Right atrium auricular region (tissue), 2 donors: Measurements from ENCODE around the gene CASKIN2. TPM values are rescaled to one million over a fixed set of nuclear protein-coding genes. Genes with fewer than 3 reads are reported as not detected.

Experiments
- DNase-seq: peaks from one replicate; pipeline ENCODE4 v3.0.0-alpha.2; 2019; ENCODE audit warnings: low spot score
- H3K27ac ChIP-seq, 2 donors: fragments of 200-600 bp; sonication (generic); 1 replicate in 1 of 2; 2 replicates in 1 of 2; pipeline ENCODE4 v1.5.1; 2016 to 2019
- H3K27me3 ChIP-seq, 2 donors: fragments of 200-600 bp; sonication (generic); one replicate each; pipeline versions ENCODE4 v1.5.1 to v1.6.0; 2017 to 2019
- H3K36me3 ChIP-seq: fragments of 200-600 bp; sonication (generic); one replicate; pipeline ENCODE4 v1.5.1; 2016
- H3K4me1 ChIP-seq, 2 donors: fragments of 200-600 bp; sonication (generic); one replicate each; pipeline versions ENCODE4 v1.5.1 to v1.6.0; 2017 to 2019
- H3K4me3 ChIP-seq, 2 donors: fragments of 200-600 bp; sonication (generic); 1 replicate in 1 of 2; 2 replicates in 1 of 2; pipeline ENCODE4 v1.5.1; 2017 to 2019; ENCODE audit warnings: mild to moderate bottlenecking in 1 of 2, moderate library complexity in 1 of 2
- H3K9me3 ChIP-seq, 2 donors: fragments of 200-600 bp; sonication (generic); one replicate each; pipeline ENCODE4 v1.5.1; 2019
- CTCF ChIP-seq, 2 donors: fragments of 200-600 bp; sonication (generic); IDR thresholded peaks; one replicate each; pipeline ENCODE4 v1.5.1; 2019; ENCODE audit warnings: antibody characterized with exemption in 2 of 2
- total RNA-seq, 2 donors: library from RNA; depleted of rRNA; stranded (reverse); fragments of >200 nt; gene quantifications; one replicate each; pipeline ENCODE4 v1.1.0, GENCODE V29; 2016

The CASKIN2 gene
- total RNA-seq, 2 donors from 2014 or later = 18.3 to 28.7 TPM

- H3K4me3 ChIP-seq = peak overlapping the region in 1 of 2 donors; percentile 8
- H3K9me3 ChIP-seq = no peaks in the 10 kb centered on the region
- TF ChIP-seq CTCF (IDR thresholded peaks at IDR 0.05) = no peak
- DNase-seq = no peak
- peak overlapping the region; percentile 66 to 78 for H3K27ac ChIP-seq
- H3K27me3 ChIP-seq = no peaks in the 10 kb centered on the region
- H3K36me3 ChIP-seq = peaks cover 6% of the 10 kb centered on the region
- H3K4me1 ChIP-seq = peaks cover 0 to 54% of the 10 kb centered on the region in 2 donors
Measured at GRCh38 chr17:75476752-75477489, 38.4 kb downstream of the CASKIN2 start.

GRCh38 chr17:75476271-75476671 is 39.1 kb downstream of the CASKIN2 start:
- Histone ChIP-seq H3K9me3 (no peaks in the 10 kb centered on the region), H3K4me3 (peak overlapping the region in 1 of 2 donors; percentile 8)

GRCh38 chr17:75475851-75476250 is 39.5 kb downstream of the CASKIN2 start:
- Histone ChIP-seq H3K36me3 (peaks cover 9% of the 10 kb centered on the region), H3K27me3 (no peaks in the 10 kb centered on the region), H3K9me3 (no peaks in the 10 kb centered on the region), H3K27ac (peak overlapping the region; percentile 66 to 78), H3K4me3 (no peak overlapping the region), H3K4me1 (peaks cover 0 to 44% of the 10 kb centered on the region in 2 donors)
- no peak for TF ChIP-seq CTCF (IDR thresholded peaks at IDR 0.05)
- DNase-seq = no peak

More at GRCh38 chr17:75476271-75476671, 39.1 kb downstream of the CASKIN2 start:
- peak overlapping the region; percentile 66 to 78 for H3K27ac ChIP-seq
- no peak for TF ChIP-seq CTCF (IDR thresholded peaks at IDR 0.05)
- peaks cover 0 to 47% of the 10 kb centered on the region in 2 donors for H3K4me1 ChIP-seq
- no peaks in the 10 kb centered on the region for H3K27me3 ChIP-seq
- peaks cover 9% of the 10 kb centered on the region for H3K36me3 ChIP-seq
- no peak for DNase-seq

- Histone ChIP-seq H3K27me3 (no peaks in the 10 kb centered on the region), H3K4me3 (no peak overlapping the region), H3K27ac (peak overlapping the region; percentile 66 to 78), H3K36me3 (peaks cover 9% of the 10 kb centered on the region), H3K4me1 (peaks cover 0 to 44% of the 10 kb centered on the region in 2 donors), H3K9me3 (no peaks in the 10 kb centered on the region)
- DNase-seq = no peak
- no peak for TF ChIP-seq CTCF (IDR thresholded peaks at IDR 0.05)
Measured at GRCh38 chr17:75475144-75475835, 40.0 kb downstream of the CASKIN2 start.

- peaks cover 0 to 44% of the 10 kb centered on the region in 2 donors for H3K4me1 ChIP-seq
- H3K27me3 ChIP-seq = no peaks in the 10 kb centered on the region
- no peak for DNase-seq
- H3K36me3 ChIP-seq = peaks cover 9% of the 10 kb centered on the region
- no peak overlapping the region for H3K4me3 ChIP-seq
- no peaks in the 10 kb centered on the region for H3K9me3 ChIP-seq
- H3K27ac ChIP-seq = peak overlapping the region in 1 of 2 donors; percentile 32
- no peak for TF ChIP-seq CTCF (IDR thresholded peaks at IDR 0.05)
Measured at GRCh38 chr17:75474736-75475135, 40.6 kb downstream of the CASKIN2 start.
